Measurements from ENCODE around the gene PLXNA4.

The PLXNA4 gene

GRCh38 chr7:132112657-132113056 is 463.6 kb downstream of the PLXNA4 start:
- in situ Hi-C loops (cut with HindIII; ENCODE audit: low sequenced_read_pairs), result no loop called here

GRCh38 chr7:132112106-132112505 is 464.2 kb downstream of the PLXNA4 start:
- in situ Hi-C loops (cut with HindIII; ENCODE audit: low sequenced_read_pairs), result no loop called here

- in situ Hi-C loops (cut with HindIII; ENCODE audit: low sequenced_read_pairs), result no loop called here
These were observed 465.6 kb downstream of the PLXNA4 start for GRCh38 chr7:132110692-132111091.

- in situ Hi-C loops (cut with HindIII; ENCODE audit: low sequenced_read_pairs), result no loop called here
These were observed 466.5 kb downstream of the PLXNA4 start for GRCh38 chr7:132109769-132110168.

GRCh38 chr7:132108563-132108962 is 467.7 kb downstream of the PLXNA4 start:
- in situ Hi-C loops (cut with HindIII; ENCODE audit: low sequenced_read_pairs), result no loop called here

GRCh38 chr7:132106491-132106890 is 469.8 kb downstream of the PLXNA4 start:
- in situ Hi-C loops (cut with HindIII; ENCODE audit: low sequenced_read_pairs), result no loop called here

GRCh38 chr7:132105096-132105495 is 471.2 kb downstream of the PLXNA4 start:
- in situ Hi-C loops (cut with HindIII; ENCODE audit: low sequenced_read_pairs), result no loop called here

- in situ Hi-C loops (cut with HindIII; ENCODE audit: low sequenced_read_pairs), result no loop called here
These were observed 472.6 kb downstream of the PLXNA4 start for GRCh38 chr7:132103718-132104117.

GRCh38 chr7:132102942-132103341 is 473.3 kb downstream of the PLXNA4 start:
- in situ Hi-C loops (cut with HindIII; ENCODE audit: low sequenced_read_pairs), result no loop called here

- in situ Hi-C loops (cut with HindIII; ENCODE audit: low sequenced_read_pairs), result no loop called here
These were observed 473.9 kb downstream of the PLXNA4 start for GRCh38 chr7:132102391-132102790.

GRCh38 chr7:132100981-132101380 is 475.3 kb downstream of the PLXNA4 start:
- in situ Hi-C loops (cut with HindIII; ENCODE audit: low sequenced_read_pairs), result no loop called here

GRCh38 chr7:132100483-132100882 is 475.8 kb downstream of the PLXNA4 start:
- in situ Hi-C loops (cut with HindIII; ENCODE audit: low sequenced_read_pairs), result no loop called here

GRCh38 chr7:132099163-132099562 is 477.1 kb downstream of the PLXNA4 start:
- in situ Hi-C loops (cut with HindIII; ENCODE audit: low sequenced_read_pairs), result no loop called here

- in situ Hi-C loops (cut with HindIII; ENCODE audit: low sequenced_read_pairs), result no loop called here
These were observed 477.9 kb downstream of the PLXNA4 start for GRCh38 chr7:132098327-132098726.

GRCh38 chr7:132097550-132098134 is 478.6 kb downstream of the PLXNA4 start:
- in situ Hi-C loops (cut with HindIII; ENCODE audit: low sequenced_read_pairs), result no loop called here

- in situ Hi-C loops (cut with HindIII; ENCODE audit: low sequenced_read_pairs), result no loop called here
These were observed 481.0 kb downstream of the PLXNA4 start for GRCh38 chr7:132095111-132095765.

- in situ Hi-C loops (cut with HindIII; ENCODE audit: low sequenced_read_pairs), result no loop called here
These were observed 484.2 kb downstream of the PLXNA4 start for GRCh38 chr7:132092106-132092505.

- in situ Hi-C loops (cut with HindIII; ENCODE audit: low sequenced_read_pairs), result no loop called here
These were observed 484.6 kb downstream of the PLXNA4 start for GRCh38 chr7:132091706-132092105.

- in situ Hi-C loops (cut with HindIII; ENCODE audit: low sequenced_read_pairs), result no loop called here
These were observed 485.8 kb downstream of the PLXNA4 start for GRCh38 chr7:132090444-132090843.

GRCh38 chr7:132089356-132089755 is 486.9 kb downstream of the PLXNA4 start:
- in situ Hi-C loops (cut with HindIII; ENCODE audit: low sequenced_read_pairs), result loop anchor here (5.0 kb wide), 2 partner anchors 37 to 43 kb away; no protein-coding TSS in a partner anchor

GRCh38 chr7:132087421-132087820 is 488.8 kb downstream of the PLXNA4 start:
- in situ Hi-C loops (cut with HindIII; ENCODE audit: low sequenced_read_pairs), result loop anchor here (5.0 kb wide), 2 partner anchors 35 to 45 kb away; no protein-coding TSS in a partner anchor

- in situ Hi-C loops (cut with HindIII; ENCODE audit: low sequenced_read_pairs), result loop anchor here (5.0 kb wide), 2 partner anchors 33 to 47 kb away; no protein-coding TSS in a partner anchor
These were observed 491.4 kb downstream of the PLXNA4 start for GRCh38 chr7:132084776-132085388.

Data from endothelial cell of hepatic sinusoid (primary cell).